ENCODE data around the gene KIF5A. TPM values are rescaled to one million over a fixed set of nuclear protein-coding genes. Genes with fewer than 3 reads are reported as not detected.

KIF5A gene
- total RNA-seq, 2 experiments from 2014 or later, result 1.7 to 2.0 TPM

DNA sequence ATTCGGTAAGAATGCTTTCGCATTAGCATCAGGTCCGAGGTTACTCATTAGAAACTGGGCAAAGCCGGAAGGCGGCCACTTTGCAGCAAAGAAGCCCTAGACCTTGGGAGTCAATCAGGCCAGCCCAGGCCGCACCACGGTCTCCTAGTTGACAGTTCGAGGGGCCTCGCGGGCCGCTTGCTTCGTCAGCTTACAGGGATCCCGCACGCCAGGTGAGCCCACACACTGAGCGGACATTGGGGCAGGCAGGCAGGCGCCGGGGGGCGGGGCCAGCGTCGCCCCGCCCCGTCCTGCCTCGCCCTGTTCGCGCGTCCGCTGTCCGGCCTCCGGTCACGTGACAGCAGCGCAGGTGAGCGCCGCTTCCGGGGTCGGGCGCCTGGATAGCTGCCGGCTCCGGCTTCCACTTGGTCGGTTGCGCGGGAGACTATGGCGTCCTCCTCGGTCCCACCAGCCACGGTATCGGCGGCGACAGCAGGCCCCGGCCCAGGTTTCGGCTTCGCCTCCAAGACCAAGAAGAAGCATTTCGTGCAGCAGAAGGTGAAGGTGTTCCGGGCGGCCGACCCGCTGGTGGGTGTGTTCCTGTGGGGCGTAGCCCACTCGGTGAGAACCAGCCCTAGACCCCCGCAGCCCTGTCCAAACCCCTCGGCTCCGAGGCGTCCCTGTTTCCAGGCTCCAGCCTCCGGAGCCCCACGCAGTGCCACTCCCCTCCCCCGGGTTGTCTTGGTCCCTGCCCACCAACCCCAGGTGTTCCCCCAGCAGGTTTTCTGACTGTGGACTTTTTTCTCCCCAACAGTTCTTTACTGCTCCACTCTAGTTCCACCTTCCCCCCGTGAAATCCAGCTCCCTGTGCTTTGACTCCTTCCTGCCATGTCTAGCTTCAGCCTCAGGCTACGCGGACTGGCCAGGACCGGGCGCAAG lies 41.3 kb downstream of the KIF5A start, which contains the start of gene PIP4K2C:
PIP4K2C (plus strand) TSS at position 329 of the 918 bp plus-strand sequence; CDS start at position 427, 98 bp downstream.
- ChIA-PET CTCF (interaction anchor here (0.9 to 3.8 kb wide), 4 partner anchors 7 to 42 kb away, joined by 3 to 30 read pairs (median 8); partner anchors contain the start of gene B4GALNT1), POLR2A (interaction anchor here (0.5 to 1.0 kb wide), 2 partner anchors 44 to 66 kb away, joined by 3 read pairs; no protein-coding TSS in a partner anchor)

GRCh38 chr12:57591782-57592325 lies 42.0 kb downstream of the KIF5A start:
- CTCF ChIA-PET, result interaction anchor here (0.8 to 3.8 kb wide), 4 partner anchors 8 to 41 kb away, joined by 3 to 30 read pairs (median 8); partner anchors contain the start of gene B4GALNT1
- POLR2A ChIA-PET, result interaction anchor here (0.8 to 1.0 kb wide), 2 partner anchors 52 to 67 kb away, joined by 3 to 7 read pairs; no protein-coding TSS in a partner anchor

DNA sequence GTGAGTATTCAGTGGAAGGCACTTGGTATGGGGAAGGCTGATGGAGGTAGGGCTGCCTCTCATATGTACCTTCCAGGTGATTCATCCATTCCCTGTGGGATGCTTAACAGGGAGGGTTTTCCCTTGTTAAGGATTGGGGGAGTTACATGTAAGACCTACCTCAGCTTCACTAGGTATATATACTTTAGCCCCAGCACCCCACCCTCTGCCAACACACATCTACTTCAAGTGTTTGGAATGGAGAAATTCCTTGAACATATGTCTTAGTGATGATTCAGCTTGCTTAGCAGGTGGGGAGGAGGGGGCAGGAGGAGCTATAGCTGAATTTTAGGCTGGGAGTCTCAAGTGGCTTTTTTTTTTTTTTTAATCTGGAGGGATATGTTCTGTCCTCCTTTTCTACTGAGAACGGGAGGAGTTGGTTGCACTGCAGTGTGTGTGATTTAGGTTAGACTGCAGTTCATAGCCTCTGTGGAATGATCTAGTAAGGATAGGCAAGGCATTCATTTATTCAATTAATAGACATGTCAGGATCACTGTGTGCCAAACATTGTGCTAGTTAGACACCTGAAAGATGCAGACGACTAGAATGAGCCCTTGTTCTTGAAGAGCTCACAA lies 42.8 kb downstream of the KIF5A start:
- ChIA-PET CTCF (interaction anchor here (0.8 to 3.8 kb wide), 4 partner anchors 8 to 19 kb away, joined by 3 to 30 read pairs (median 4); partner anchors contain the start of gene ARHGEF25), POLR2A (interaction anchor here (0.7 to 0.8 kb wide), 2 partner anchors 53 to 134 kb away, joined by 7 read pairs; no protein-coding TSS in a partner anchor)

DNA sequence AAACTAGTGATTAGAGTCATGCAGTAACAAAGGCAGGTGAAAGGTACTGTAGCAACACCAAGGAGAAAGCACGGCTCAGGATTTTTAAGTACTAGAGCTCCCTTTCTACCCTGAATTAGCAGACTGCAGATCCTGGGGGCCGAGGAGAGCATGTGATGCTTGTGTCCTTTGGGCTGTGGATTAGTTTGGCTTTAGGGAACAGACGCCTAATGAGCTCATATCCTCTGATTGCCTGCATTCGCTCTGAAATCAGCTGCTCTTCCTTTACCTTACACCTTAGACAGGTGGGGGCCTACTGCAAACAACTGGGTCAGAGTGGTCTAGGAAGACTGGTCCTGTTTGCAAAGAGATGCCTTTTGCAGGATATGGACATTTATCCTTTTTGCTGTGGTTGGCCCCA lies 43.3 kb downstream of the KIF5A start:
- ChIA-PET POLR2A (no interaction called here), CTCF (interaction anchor here (0.8 to 3.8 kb wide), 3 partner anchors 9 to 18 kb away, joined by 3 to 30 read pairs (median 3); partner anchors contain the start of gene ARHGEF25)

DNA sequence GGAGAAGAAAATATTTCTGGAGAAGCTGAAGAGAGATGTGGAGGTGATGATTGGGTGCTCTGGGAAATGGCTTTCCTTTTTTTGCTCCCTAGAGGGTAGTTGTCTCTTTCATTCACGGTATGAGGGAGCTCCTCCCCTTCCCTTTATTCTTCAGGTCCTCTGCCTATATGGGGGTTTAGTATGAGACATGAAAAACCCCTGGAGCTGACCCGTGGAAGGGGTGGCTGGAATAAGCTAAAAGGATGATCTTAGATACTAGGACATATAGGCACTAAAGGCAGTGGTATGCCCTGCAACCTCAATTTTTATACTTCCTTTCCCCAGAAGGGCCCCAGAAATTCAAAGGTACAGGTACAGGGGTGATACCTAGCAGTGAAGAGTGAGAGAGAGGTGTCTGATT lies 50.6 kb downstream of the KIF5A start:
- ChIA-PET CTCF (interaction anchor here (0.6 to 2.4 kb wide), 5 partner anchors 8 to 22 kb away, joined by 3 to 12 read pairs (median 3); no protein-coding TSS in a partner anchor), POLR2A (no interaction called here)

GRCh38 chr12:57602544-57602943 lies 52.7 kb downstream of the KIF5A start:
- CTCF ChIA-PET, result interaction anchor here (0.6 to 1.1 kb wide), 2 partner anchors 11 to 19 kb away, joined by 3 read pairs; no protein-coding TSS in a partner anchor
- POLR2A ChIA-PET, result no interaction called here

- ChIA-PET POLR2A (no interaction called here), CTCF (interaction anchor here (0.6 to 1.1 kb wide), 4 partner anchors 10 to 20 kb away, joined by 3 read pairs; no protein-coding TSS in a partner anchor)
Observed at GRCh38 chr12:57603324-57603723, 53.5 kb downstream of the KIF5A start.

DNA sequence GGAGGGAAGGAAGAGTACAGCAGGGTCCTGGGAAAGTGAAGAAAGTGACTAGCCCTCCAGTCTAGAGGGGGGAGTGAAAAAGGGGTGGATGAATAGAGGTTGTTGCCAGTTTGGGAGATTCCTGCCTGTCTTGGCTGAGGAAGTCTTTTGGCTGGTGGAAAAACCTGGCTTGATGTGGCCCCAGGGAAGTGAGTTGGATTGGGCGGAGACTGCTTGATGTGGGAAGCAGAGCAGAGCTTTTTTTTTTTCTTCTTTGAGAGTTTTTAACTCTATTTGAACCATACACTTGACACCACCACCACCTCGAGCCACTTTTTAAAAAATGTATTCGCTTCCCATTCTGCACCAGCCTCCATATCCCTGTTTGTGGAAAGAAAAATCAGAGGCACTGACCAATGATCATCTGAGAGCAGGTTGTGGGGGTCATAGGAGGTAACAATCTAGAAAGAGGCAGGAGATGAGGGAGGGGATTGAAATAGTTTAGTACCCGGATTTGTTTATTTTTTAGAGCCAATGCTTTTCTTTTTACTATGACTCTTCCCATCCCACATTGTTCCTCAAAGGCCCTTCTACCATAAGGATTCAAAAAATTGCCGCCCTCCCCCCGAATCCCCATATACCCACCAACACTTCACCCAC lies 54.1 kb downstream of the KIF5A start:
- POLR2A ChIA-PET, result no interaction called here

GRCh38 chr12:57604454-57604991 lies 54.7 kb downstream of the KIF5A start, which contains the start of gene DTX3:
DTX3 (plus strand) TSS chr12:57604824; CDS start chr12:57606518, 1,694 bp downstream.
- POLR2A ChIA-PET, result no interaction called here
- CTCF ChIA-PET, result interaction anchor here (0.6 to 1.5 kb wide), 4 partner anchors 10 to 159 kb away, joined by 3 to 4 read pairs (median 3); no protein-coding TSS in a partner anchor

More for the DNA sequence above, 54.1 kb downstream of the KIF5A start:
- CTCF ChIA-PET, result interaction anchor here (0.6 to 1.1 kb wide), 4 partner anchors 11 to 158 kb away, joined by 3 to 4 read pairs (median 3); no protein-coding TSS in a partner anchor

DNA sequence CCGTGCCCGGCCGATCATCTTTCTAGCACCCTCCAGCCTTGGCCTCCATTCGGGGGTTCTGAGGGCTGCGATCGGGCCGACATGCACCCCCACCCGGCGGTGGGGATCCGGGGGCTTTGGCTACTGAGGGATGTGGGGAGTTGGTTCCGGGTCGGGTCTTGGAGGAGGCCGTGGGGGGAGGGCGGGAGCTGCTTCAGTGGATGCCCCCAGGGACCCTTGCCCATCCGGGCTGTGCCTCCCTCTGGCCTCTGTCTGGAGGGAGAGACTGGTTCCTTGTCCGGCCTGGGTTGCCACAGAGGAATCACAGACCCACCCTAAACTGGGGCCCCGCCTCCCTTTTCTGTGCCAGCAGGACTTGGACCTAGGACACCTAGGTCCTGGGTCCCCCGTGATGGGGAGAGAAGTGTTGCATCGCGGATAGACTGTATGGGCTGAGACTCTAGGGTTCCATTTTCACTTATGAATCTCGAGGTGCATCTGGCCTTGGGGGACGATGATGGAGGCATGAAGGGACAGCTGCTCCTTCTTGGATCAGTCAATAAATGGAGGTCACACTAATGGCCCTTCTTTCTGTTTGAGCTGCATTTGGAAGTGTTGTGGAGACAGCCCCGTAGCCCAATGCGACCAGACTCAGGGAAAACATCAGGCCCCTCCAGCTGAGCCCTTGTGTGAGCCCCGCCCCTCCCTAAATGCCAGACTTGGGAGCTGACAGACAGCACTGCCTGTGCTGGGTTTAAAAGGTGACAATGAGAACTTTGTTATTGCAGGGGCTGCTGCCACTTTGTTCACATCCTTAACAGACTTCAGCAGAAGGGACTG lies 55.4 kb downstream of the KIF5A start:
- ChIA-PET POLR2A (no interaction called here), CTCF (interaction anchor here (1.2 to 1.7 kb wide), 5 partner anchors 9 to 22 kb away, joined by 3 to 5 read pairs (median 4); no protein-coding TSS in a partner anchor)

DNA sequence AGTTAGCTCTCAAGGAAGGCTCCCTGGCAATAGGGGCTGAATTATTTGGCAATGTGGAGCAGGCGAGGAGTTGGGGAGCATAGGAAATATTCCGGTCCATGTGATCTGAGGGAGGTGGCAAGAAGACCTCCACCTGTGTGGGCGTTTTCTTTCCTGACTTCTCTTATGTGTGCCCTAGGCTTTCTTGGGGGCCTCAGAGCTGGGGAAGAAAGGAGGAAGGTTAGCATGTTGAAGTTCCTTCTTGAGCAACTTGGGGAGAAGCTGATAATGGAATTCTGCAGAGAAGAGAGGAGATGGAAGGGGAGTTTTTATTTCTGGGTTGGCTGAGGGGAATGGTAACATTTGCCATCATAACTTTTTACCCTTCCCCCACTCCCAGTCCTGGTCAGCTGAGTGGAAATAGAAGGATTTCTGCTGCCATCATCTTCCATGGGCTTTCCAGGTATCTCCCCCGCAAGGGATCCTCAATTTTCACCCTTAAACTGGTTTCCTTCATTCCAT lies 56.0 kb downstream of the KIF5A start:
- POLR2A ChIA-PET, result no interaction called here
- CTCF ChIA-PET, result interaction anchor here (1.2 to 1.7 kb wide), 5 partner anchors 9 to 23 kb away, joined by 3 to 5 read pairs (median 4); no protein-coding TSS in a partner anchor

GRCh38 chr12:57606399-57606798 lies 56.6 kb downstream of the KIF5A start:
- POLR2A ChIA-PET, result no interaction called here
- CTCF ChIA-PET, result interaction anchor here (1.2 to 1.7 kb wide), 4 partner anchors 8 to 23 kb away, joined by 3 to 5 read pairs (median 4); no protein-coding TSS in a partner anchor

DNA sequence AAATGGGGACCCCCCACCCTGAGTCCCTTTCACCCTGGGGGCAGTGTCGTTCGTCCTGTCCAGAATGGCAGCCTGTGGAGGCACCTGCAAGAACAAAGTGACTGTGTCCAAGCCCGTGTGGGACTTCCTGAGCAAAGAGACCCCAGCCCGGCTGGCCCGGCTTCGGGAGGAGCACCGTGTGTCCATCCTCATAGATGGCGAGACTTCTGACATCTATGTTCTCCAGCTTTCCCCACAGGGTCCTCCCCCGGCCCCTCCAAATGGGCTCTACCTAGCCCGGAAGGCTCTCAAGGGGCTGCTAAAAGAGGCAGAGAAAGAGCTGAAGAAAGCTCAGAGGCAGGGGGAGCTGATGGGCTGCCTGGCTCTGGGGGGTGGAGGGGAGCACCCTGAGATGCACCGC lies 57.0 kb downstream of the KIF5A start:
- CTCF ChIA-PET, result interaction anchor here (1.6 to 1.7 kb wide), 2 partner anchors 10 to 13 kb away, joined by 3 to 5 read pairs; no protein-coding TSS in a partner anchor
- POLR2A ChIA-PET, result no interaction called here

- POLR2A ChIA-PET, result interaction anchor here (1.0 kb wide), 1 partner anchor 13 kb away, joined by 3 read pairs; no protein-coding TSS in a partner anchor
Observed at GRCh38 chr12:57607958-57608663, 58.3 kb downstream of the KIF5A start.

DNA sequence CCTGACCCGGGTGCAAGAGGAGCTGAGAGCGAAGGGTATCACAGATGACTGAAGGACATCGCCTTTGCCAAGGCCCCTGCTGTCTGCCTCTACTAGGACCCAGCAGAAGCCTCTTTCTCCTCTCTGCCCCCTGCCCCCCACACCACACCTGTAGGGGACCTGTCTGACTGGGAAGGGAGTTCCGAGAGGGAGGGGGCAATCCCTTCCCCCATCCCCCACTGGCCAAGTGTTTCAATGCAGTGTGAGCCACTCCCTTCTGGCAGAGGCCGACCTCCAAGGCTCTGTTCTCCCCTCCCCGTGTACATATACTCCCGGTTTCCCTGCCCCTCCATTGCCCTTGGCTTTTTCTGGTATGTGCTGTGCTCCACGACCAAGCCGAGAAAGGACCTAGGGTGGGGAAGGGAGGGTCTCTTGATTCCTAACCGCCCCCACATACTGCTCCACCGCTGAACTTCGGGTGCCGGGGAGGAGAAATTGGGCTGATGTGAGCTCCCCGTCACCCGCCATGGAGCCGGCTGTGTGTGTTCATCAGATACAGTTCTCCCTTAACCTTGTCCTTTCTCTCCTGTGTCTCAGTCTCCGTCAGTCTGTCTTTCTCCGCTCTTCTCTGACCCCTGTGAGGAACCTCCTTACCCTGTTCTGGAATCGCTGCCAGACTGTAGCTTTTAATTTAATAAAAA lies 59.4 kb downstream of the KIF5A start:
- ChIA-PET CTCF (interaction anchor here (0.5 to 2.5 kb wide), 2 partner anchors 26 to 39 kb away, joined by 3 to 9 read pairs; no protein-coding TSS in a partner anchor), POLR2A (interaction anchor here (0.7 to 1.0 kb wide), 2 partner anchors 12 to 132 kb away, joined by 3 read pairs; no protein-coding TSS in a partner anchor)

More at GRCh38 chr12:57607958-57608663, 58.3 kb downstream of the KIF5A start:
- CTCF ChIA-PET, result interaction anchor here (2.5 kb wide), 1 partner anchor 25 kb away, joined by 9 read pairs; no protein-coding TSS in a partner anchor
